HG02852 (cell line): ENCODE data around the gene LAD1.

ENCODE experiments used
- ATAC-seq: cut with Tn5 transposase; IDR thresholded peaks from one replicate; pipeline ENCODE4 v1.9.1; 2021; ENCODE audit warnings: mild to moderate bottlenecking, moderate library complexity; ENCODE audit not compliant: unreplicated experiment

Gene LAD1

DNA sequence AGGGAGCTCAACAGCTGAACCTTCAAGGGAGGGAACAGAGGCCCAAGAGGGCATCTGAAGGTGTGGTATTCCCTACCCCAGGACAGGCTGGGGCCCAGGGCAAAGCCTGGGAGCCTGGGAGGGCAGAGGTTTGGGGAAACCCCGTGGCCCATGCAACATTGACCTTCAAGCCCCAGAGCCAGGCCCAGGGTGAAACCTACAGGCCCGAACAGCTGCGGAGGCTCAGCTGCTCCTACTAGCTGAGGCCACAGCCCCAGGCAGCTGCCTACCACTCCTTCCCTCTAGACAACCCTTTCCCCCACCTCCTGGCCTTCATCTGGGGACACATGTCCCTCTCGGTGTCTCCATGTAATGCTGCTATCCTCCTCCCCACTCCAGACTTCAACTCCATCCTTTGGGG lies 3.2 kb downstream of the LAD1 start:
- no peak for ATAC-seq

DNA sequence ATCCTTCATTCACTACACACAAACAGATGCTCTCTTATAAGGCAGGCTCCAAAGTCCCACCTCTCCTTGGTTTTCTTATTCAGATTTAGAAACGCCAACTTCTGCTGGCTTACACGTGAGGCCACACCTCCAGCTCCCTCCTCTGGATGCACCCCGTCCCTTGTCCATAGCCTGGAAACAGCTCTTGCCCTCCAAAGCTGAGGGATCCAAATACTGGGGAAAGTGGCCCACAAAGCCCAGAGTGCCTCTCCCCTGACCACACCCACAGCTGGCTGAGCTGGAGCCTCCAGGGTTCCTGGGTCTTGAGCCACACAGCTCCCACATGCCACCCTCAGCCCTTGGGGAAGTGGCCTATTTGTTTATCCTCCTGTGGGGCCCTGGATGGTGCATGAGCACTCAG lies 4.5 kb downstream of the LAD1 start:
- no peak for ATAC-seq

DNA sequence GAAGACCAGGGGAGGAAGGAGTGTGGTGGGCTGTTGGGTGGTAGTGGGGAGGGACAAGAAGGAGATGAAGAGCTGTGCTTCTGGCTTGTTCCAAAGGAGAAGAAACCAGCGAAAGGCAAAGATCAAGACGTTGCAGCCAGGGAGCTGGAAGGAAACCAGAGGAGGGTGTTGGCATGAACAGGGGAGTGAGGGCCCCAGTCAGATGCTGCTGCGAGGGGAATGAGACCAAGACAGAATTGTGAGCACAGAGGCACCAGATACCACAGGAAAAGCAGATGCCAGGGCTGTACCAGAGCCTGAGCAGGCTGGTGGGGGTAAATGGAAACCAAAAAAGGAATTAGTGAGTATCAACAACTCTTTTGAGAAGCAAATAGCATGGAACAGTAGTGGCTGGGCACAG lies 6.0 kb downstream of the LAD1 start:
- no peak for ATAC-seq

DNA sequence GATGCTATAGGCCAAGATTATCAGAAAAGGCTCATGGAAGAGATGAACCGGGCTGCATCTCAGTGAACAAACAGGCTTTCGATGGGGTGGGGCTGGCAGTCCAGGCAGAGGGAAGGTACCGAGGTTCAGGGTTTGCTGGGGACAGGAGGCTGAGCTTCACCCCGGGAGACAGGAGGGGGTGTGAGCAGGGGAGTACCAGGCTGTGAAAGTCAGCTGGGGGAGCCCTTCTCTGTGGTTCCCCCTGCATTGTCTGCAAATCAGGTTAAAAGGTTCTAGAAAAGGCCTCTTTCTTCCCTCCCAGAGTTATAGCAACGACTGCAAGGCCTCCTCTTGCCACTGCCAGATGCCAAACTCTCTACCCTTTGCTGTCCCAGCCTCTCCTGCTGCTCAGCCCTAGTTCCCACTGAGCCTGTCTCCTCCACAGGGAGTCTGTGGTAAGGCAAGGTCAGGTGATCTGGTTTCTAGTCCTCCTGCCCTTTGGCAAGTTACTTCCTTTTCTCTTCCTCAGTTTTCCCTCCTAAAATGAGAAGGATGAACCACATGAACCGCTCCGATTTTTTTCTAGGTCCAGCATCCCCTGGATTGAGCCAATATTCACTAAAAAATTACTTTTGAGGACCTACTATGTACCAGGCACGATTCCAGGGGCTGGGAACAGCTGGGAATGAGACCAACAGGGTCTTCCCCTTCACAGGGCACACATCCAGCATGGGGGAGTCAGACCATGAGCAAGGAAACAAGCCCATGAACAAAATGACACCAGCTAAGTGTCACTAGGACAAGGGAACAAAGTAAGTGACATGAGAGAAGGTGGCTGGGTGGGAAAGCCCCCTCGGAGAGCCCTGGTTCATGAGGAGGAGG lies 7.2 kb downstream of the LAD1 start:
- ATAC-seq = no peak

DNA sequence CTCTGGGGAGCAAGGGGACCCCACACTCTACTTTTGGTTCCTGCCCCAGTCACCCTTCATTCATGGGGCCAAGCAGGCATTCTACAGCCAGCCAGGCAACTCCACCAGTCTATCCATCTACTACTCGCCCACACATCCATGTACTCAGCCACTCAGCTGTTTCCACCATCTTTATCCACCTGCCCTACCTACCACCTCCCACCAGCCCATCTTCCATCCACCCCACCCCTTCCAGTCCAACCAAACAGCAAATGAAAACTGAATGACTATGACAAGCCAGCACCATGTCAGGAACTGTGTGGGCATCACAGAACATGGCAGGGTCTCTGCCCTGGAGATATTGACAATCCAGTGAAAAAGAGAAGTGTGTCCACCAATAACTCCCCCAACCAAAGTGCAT lies 7.9 kb downstream of the LAD1 start:
- ATAC-seq = no peak

DNA sequence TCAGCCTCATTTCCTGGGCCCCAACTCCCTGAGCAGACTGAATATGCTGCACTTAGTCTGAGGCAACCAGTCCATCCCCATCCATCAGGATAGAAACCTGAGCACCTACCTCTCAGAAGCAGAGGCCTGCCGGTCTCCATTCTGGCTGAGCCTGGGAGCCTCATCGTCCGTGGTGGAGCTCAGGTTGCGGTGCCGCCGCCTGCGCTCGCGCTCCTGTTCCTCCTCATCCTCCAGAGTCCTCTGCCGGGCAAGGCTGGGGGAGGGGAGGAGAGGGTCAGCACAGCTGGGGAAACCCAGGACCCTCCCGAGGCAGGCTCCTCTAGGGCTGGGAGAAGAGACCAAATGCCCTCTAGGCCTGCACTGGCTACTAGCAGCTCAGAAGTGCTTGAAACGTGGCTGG lies 10.1 kb downstream of the LAD1 start:
- no peak for ATAC-seq

DNA sequence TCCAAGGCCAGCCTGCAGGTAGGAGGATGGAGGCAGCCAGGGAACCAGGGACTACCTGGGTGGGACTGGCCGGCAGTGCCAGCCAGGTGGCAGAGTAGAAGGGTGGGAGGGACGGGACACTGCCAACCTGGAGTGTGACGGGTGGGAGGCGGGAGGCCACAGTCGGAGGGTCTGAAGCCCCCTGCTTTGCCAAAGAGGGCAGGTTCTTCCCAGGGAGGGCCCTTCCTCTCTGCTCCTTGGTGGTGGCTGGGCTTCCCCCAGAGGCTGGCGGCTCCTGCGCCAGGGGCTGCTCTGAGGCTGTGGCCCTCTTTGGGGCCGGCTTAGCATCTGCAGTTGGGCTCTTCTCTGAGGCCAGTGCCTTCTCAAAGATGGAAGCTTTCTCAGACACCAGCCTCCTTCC lies 12.9 kb downstream of the LAD1 start:
- ATAC-seq = no peak

DNA sequence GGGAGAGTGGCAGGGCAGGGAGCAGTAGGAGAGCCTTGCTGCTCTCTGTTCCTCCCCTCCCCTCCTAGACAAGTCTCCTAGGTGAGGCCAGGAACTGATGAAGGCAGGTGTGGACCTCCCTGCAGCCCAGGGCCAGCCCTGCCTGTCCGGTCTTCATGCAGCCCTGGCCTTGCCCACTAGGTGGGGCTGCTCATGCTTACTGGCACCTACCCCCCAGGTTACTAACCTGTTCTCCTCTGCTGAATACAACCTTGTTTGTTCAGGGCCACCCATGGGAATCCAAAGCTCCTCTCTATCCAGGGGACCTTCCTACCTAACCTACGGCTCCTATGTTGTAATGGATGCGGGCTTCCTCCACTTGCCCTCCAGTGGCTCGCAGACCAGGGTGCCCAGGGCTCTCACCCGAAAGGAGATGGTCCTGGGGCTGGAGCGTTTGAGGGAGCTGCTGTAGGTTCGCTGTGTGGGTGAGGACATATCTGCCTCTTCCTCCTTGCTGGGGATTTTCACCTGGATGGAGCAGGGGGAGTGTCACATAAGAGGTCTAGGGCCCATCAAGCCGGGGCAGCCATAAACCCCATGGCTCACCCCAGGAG lies 13.7 kb downstream of the LAD1 start:
- peak; percentile 56 for ATAC-seq

DNA sequence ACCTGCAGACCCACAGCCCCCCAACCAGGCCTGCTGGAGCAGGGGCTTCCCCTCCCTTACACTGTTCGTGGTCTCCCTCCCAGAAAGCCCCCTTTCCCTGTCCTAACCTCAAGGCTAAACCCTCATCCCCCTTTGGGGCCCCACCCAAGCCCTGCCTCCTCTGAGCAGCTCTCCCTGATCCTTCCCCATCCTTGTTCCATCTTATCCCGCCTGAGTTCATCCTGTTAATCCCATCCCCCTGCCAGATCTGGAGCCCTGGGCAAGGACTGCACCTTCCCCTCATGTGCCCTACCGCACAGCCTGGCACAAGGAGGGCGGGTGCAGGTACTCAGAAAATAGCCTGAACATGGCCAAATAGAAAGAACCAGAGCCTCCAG lies 14.7 kb downstream of the LAD1 start:
- ATAC-seq = no peak

DNA sequence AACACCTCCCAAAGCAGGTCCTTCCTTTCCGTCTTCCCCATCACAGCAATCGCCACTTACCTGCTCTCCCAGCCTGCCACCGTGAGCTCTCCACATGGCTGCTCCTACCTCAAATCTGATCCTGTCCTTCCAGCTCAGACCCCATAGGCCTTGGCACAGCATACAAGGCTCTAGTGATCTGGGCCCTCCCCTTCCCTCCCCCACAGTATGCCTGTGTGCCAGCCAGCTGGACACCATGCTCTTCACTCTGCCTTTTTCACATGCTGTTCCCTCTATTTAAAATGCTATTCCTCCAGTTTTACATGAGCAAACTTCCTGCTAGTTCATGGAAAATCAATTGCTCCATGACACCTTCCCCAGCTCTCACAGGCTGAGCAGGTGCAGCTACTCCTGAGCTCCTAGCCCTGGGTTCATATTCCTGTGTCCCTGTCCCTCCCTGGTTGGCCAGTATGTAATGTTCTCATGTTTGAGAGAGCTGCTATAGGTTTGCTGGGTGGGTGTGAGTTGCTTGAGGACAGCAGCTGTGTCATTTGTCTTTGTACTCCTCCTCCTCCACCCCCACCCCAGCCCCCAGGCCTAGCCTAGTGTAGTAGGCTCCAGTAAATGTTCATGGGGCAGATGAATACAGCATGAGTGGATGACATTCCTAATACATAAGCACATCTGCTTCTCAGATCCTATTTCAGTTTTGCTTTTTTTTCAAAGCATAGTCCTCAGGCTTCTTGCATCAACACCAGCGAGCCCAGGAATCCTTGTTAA lies 15.3 kb downstream of the LAD1 start:
- ATAC-seq = no peak

DNA sequence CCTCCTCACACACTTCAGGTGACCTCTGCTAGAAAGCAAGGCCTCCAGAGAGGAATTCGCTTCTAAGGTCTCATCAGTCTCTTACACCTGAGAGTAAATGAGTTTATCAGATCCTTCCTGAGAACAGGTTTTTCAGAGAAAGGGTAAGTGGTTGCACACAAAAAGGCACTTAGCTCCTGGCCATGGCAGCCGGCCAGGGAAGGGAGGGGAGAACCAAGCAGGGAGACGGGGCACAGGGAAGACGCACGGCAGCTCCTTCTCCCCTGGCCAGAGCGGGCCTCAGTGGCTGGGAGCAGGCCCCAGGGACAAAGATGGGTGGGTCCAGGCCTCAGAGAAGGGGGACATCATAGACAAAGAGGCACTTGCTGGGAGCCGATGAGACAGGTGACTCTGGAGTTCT lies 18.0 kb downstream of the LAD1 start:
- no peak for ATAC-seq

DNA sequence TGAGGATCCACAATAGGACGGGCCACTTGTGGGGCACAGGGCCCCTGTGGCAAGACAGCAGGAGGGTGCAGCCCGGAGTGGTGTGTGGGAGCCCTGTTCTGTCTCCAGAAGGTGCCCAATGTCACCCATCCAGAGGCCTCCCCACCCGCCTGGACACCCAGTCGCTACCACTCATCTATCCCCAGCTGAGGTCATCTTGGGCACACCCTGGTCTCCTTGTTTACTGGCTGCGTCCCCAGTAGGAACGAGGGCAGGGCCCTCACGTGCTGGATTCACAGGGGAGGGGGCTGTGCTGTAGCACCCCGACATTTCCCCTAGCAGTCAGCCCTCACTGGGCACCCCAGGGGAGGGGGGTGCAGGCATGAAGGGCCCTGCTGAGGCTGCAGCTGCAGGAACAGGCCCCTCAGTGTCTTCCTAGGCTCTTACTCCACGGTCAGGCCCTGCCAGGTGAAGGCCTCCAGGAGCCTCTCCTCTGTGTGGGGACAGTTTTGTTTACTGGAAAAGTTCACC lies 19.3 kb downstream of the LAD1 start:
- no peak for ATAC-seq

DNA sequence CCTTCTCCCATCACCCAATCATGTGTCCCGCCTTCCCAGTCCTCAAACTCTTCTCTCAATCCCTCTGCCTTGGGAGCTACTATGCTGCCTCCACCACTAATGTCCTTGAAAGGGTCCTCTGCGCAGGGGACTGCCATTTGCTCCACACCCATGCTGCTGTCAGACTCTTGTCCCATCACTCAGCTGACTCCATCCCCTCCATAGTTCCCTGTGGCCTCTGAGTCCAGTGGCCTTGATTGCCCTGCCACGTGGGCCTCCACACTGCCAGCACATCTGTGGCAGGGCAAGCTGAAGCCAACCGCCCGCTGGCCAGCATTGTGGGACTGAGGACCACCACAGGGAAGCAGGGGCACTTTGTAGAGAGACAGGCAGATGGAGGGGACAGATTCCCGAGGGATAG lies 20.3 kb downstream of the LAD1 start:
- no peak for ATAC-seq

DNA sequence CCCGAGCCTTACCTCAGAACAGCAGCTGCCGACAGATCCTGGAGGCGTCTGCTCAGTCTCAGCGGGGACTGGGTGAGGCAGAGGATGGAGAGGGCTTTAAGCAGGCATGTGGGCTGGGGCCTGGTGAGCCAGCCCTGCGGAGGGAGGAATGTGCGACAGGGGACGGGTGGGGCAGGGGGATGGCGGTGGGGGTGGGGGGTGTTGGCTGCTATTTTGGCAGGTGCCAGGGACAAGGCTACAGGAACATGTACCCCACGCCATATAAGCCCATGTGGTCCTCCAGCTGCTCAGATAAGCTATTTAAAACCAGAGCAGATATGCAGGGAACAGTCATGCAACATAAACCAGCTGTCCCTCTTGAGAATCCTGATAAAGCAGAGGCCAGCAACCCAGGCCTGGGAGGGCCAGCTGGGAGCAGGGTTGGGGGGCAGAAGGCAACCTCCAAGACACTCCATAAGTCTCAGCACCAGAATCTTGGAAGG lies 21.5 kb downstream of the LAD1 start, which contains the start of gene TNNT2:
TSS of gene TNNT2 (minus strand) at position 70 of the 482 bp plus-strand sequence. CDS start 4,426 bp downstream, outside the sequence.
- ATAC-seq = no peak

DNA sequence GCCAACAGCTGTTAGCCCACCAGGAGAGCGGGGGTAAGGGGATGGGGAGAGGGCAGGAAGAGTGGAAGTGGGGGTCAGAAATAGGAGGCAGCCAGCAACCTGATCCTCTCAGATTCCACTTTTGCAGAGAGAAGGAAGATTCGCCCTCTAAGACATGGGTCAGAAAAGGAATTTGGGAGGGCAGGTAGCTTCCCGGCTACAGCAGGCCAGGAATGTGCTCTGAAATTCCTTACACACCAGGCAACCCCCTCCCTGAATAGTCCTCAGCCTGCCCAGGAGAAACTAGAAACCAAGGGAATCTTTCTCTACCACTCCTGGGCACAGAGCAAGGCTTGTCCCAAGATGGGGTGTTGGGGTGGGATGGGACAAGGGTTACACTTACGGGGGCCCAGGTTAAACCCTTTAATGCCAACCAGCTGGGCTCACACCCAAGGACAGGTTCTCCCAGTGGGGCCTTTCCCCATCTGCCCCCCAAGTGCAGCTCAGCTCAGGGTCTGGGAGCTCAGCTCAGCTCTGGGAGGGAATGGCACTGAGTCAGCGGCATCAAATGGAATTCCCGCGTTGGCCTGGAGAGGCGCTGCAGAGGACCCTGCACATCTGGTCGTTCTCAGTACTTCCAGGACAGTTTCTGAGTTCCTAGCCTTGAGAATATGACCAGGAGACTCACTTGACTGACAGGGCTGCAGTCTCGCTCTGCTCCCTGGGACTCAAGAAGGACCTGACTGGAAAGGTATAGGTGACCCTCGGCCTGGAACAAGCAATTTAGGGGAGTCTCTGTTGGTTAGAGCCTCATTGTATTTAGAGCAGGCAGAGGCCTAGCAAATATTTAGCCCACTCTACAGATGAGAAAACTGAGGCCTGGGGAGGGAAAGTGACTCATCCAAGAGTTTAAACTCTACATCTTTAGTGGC lies 22.4 kb downstream of the LAD1 start:
- ATAC-seq = no peak

DNA sequence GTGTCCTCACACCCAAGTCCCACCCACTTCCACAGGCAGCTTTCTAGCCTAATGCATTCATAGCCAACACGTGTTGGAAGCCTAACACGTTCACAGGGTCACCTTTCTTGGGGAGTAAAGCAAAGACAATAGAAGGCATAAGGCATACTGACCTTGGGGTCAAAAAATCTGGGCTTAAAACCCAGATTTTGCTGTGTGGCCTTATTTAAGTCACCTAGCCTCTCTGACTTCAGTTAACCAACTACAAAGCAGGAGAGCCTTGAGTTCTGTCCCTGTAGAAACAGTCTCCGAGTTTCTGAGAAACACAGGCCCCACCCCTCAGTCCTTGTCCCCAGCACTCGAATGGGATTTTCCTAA lies 23.0 kb downstream of the LAD1 start:
- ATAC-seq = no peak

DNA sequence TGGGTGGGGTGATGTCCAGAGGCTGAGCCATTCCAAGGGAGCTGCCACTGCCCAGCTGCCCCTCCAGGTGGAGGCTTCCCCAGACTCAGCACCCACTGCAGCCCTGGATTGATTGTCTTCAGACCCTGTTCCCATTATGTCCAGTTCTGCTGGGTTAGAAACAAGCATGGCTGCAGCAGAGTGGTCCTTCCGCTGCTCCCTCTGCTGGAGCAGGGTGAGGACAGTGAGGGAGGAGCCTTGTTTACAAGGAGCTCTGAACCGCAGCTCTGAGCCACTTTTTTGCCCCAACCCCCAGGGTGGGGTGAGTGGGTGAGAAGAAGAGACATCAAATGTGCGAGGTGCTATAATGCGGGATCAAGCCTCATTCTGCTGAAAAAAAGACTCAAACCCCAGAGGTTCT lies 24.0 kb downstream of the LAD1 start:
- ATAC-seq = no peak

DNA sequence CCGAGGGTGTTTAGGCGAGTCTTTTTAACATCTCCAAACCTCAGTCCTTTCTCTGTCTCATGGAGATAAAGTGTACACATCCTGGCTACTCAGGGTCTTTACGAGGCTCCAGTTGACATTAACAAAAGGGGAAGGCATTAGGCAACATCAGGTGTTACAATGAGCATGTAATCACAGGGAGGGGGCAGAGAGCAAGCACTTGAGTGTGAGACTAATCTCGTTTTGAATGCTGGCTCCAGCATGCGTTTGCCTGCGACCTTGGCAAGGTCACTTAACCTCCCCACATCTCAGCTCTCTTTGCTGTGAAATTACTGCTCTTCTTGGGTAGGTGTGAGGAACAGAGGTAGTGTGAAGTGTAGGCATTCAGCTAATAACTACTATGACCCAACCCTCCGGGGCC lies 24.8 kb downstream of the LAD1 start:
- ATAC-seq = no peak

DNA sequence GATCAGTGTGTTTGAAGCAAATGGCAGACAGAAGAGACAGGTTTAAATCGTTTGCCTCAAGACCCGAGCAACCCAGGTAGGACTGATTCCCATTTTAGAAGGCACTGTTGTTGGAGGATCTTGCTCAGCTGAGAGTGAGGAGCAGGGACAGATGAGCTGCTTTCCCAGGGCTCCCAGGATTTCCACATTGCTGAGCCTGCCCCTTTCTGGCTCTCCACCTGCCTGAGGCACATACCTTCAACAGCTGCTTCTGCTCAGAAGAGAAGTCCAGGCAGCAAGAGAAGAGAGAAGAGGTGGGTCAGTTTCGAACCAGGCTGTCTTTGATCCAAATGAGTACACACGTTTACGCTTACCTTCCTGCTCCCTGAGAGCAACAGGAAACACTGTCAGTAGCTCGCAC lies 27.3 kb downstream of the LAD1 start:
- no peak for ATAC-seq

DNA sequence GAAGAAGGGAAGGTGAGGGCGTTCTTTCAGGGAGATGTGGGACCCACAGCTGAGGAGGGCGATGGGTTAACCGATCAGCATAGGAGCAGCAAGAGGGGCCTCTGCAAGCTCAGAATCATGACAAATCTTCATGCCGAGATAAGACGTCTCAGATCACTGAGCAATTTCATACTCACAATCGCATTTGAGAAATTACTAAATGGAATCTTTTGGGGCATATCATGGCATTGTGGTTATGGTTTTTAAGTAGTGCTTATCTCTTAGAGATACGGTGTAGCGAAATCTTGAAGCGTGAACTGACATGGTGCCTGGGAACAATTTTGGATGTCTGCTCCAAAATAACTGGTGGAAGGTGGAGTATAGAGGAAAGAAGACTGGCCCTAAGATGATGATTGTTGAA lies 27.8 kb downstream of the LAD1 start:
- ATAC-seq = no peak

DNA sequence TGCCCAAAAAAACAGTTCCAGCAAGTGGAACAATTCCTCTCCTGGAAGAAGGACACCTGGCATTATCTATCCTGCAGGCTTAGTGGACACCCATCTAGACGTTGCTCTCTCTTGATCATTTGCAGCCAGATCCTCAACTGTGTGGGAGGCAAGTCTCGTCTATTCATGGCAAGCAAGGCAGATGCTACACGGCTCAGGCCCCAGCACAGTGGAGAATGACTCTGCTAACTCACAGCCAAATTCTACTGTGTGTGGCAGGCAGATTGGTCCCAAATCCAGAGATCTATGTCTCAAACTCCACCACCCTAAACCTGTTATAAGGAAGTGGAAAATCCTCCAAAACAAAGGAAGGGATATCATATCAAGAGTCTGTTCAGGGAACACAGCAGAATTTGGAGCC lies 28.6 kb downstream of the LAD1 start:
- ATAC-seq = no peak
